ENCODE results near the gene THRB.

THRB gene

DNA sequence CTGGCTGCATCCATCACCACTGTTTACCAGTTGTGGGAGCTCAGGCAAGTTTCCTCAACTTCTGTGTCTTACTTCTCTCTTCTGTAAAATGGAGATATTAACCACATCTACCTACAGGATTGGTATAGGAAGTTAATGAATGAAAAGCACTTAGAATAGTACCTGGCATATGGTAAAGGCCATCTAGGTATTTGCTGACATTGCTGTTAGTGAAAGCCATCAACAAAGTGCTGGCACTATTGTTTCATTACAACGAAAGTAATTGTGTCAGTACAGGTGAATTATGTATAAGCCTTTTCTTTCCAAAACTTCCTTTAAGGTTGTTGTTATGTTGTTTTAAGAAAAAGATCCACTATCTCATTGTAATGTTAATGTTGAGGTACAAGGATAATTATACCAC, 352.5 kb downstream of the THRB start:
- Histone ChIP-seq H3K4me3 (ENCODE audit: low read length) (no peak overlapping the region), H3K27me3 (ENCODE audit: insufficient read depth, low read length) (no peaks in the 10 kb centered on the region), H3K4me1 (ENCODE audit: insufficient read depth, low read length) (no peaks in the 10 kb centered on the region)

DNA sequence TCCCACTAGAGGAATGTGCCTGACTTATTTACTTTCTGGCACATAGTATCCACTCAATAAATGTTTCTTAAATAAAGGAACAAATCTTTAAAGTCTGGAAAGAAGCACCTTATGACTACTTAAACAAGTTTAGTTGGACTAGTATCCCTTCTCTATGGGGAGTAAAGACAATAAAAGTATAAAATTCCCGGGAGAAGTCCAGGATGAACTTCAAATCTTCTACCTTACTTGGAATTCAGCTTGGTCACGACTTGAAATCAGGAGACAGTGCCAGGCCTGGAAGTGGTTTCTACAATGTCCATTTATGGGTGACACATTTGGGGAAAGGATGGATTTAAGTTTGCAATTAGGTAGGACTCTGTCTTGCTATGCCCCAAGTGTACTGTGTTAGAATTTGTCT, 353.1 kb downstream of the THRB start:
- Histone ChIP-seq H3K4me1 (ENCODE audit: insufficient read depth, low read length) (no peaks in the 10 kb centered on the region), H3K36me3 (ENCODE audit: insufficient read depth, low read length) (no peaks in the 10 kb centered on the region), H3K4me3 (ENCODE audit: low read length) (no peak overlapping the region), H3K27me3 (ENCODE audit: insufficient read depth, low read length) (no peaks in the 10 kb centered on the region), H3K9me3 (ENCODE audit: low read length) (no peaks in the 10 kb centered on the region), H2AFZ (ENCODE audit: low read depth, low read length) (no peak overlapping the region)

More for the DNA sequence above, 352.5 kb downstream of the THRB start:
- Histone ChIP-seq H2AFZ (ENCODE audit: low read depth, low read length) (no peak overlapping the region), H3K9me3 (ENCODE audit: low read length) (no peaks in the 10 kb centered on the region), H3K36me3 (ENCODE audit: insufficient read depth, low read length) (no peaks in the 10 kb centered on the region)

DNA sequence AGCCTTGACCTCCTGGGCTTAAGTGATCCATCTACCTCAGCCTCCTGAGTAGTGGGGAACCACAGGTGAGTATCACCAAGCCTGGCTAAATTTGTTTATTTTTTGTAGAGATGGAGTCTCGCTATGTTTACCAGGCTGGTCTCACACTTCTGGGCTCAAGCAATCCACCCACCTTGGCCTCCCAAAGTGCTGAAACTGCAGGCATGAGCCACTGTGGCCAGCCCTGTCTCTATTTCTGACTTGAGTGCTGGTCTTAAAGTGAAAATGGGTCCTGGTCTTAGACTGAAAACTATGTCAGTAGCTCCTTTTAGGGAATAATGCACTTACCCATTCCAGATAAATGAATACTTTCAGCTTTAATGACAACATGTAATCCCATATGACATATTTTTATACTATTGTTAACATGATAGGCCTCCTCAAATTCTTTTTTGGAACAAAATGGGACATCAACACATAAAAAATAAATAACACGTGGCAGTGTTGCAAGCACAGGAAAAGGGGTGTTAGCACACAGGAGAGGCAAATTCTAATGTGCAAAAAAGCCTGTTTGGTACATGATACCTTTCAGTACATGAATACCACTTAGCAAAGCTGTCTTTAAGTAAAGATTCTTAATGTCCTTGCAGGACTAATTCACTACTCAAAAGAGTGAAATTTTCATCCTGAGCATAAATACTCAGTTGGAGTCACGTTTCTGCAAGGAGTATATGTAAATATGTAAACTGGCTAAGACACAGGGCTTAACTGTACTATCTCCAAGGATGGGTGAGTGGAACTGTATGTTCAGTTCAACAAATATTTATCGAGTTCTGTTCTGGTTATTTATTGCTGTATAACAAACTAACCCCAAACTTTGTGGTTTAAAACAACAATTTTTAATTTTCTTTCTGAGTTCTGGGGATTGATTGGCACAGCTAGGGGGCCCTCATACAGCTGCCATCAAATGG, 354.9 kb downstream of the THRB start:
- no peaks in the 10 kb centered on the region for H3K27me3 ChIP-seq (ENCODE audit: insufficient read depth, low read length)
- H3K9me3 ChIP-seq (ENCODE audit: low read length) = no peaks in the 10 kb centered on the region
- H2AFZ ChIP-seq (ENCODE audit: low read depth, low read length) = no peak overlapping the region
- no peaks in the 10 kb centered on the region for H3K36me3 ChIP-seq (ENCODE audit: insufficient read depth, low read length)
- no peaks in the 10 kb centered on the region for H3K4me1 ChIP-seq (ENCODE audit: insufficient read depth, low read length)
- no peak overlapping the region for H3K4me3 ChIP-seq (ENCODE audit: low read length)

DNA sequence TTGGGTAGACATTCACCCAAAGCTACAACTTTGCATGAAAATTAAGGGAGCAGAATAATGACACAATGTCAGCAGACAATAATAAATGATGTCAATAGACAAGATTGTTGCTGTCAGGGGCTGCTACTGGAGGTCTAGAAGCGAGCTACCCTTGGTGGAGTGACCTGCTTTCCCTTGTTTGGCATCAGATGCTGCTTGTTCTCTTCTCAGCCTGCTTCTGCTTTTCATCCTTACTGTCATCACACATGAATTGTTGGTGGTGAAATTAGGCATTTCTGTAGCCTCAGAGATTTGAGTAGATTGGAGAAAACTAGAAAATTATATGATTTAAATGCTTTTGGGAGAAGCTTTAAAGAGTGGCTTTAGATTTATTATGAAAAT, 355.8 kb downstream of the THRB start:
- H3K4me1 ChIP-seq (ENCODE audit: insufficient read depth, low read length) = no peaks in the 10 kb centered on the region
- H2AFZ ChIP-seq (ENCODE audit: low read depth, low read length) = no peak overlapping the region
- no peak overlapping the region for H3K4me3 ChIP-seq (ENCODE audit: low read length)
- H3K27me3 ChIP-seq (ENCODE audit: insufficient read depth, low read length) = no peaks in the 10 kb centered on the region
- no peaks in the 10 kb centered on the region for H3K9me3 ChIP-seq (ENCODE audit: low read length)
- H3K36me3 ChIP-seq (ENCODE audit: insufficient read depth, low read length) = no peaks in the 10 kb centered on the region

DNA sequence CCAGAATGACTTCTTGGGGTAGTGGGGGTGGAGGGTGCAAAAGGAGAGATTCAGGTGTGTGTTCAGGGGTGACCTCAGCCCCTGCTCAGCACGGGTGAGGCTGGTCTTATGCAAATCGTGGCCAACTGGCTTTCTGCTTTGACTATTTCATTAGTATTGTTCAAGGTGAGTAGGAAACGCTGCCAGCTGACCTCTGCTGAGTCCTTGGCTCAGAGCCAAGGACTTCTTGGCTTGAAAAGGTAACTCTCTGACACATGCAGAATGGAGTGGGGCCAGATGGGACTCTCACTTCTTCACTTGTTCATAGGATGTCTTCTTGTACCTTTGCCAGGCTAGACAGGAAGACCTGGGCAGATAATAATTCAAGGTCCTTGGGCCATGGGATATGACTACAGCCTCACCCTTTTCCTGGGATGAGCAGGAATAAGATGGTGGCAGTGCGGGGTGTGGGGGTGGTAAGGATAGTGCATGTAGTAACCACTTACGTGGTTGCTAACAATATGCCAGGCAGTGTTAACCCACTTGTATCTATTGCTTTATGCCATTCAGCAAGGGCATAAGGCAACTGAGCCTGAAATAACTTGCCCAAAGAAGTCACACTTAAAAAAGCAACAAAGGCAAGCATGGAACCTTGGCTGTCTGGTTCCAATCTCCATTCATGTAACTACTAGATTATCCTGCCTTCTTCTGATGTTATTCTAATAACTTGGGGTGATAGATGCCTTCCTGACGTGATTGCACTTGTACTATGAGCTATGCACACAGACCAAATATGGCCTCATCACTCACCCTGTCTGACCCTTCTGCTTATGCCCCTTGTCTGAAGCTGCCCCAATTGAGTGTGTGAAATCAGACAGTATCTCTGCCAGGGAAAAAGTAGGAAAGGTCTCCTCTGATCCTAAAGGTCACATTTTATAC, 356.4 kb downstream of the THRB start:
- Histone ChIP-seq H3K4me1 (ENCODE audit: insufficient read depth, low read length) (no peaks in the 10 kb centered on the region), H3K27me3 (ENCODE audit: insufficient read depth, low read length) (no peaks in the 10 kb centered on the region)

DNA sequence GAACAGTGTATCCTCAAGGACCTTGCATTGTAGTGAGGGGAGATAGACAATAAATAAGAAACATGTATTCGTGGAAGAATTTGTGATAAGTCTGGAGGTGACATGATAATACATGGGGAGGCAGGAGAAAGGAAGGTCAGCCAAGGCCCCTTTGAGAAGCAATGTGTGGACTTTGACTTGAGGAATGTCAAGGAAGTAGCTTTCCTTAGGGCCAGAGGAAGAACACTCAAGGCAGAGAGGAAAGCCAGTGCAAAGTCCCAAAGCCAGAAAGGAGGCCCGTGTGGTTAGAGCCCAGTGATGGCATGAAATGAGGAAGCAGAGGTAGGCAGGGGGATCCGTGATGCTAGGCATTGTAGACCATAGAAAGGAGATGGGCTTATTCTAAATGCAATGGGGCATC, 357.3 kb downstream of the THRB start:
- no peak overlapping the region for H3K4me3 ChIP-seq (ENCODE audit: low read length)

More for the DNA sequence above, 356.4 kb downstream of the THRB start:
- Histone ChIP-seq H2AFZ (ENCODE audit: low read depth, low read length) (no peak overlapping the region), H3K36me3 (ENCODE audit: insufficient read depth, low read length) (no peaks in the 10 kb centered on the region), H3K9me3 (ENCODE audit: low read length) (no peaks in the 10 kb centered on the region), H3K4me3 (ENCODE audit: low read length) (no peak overlapping the region)

DNA sequence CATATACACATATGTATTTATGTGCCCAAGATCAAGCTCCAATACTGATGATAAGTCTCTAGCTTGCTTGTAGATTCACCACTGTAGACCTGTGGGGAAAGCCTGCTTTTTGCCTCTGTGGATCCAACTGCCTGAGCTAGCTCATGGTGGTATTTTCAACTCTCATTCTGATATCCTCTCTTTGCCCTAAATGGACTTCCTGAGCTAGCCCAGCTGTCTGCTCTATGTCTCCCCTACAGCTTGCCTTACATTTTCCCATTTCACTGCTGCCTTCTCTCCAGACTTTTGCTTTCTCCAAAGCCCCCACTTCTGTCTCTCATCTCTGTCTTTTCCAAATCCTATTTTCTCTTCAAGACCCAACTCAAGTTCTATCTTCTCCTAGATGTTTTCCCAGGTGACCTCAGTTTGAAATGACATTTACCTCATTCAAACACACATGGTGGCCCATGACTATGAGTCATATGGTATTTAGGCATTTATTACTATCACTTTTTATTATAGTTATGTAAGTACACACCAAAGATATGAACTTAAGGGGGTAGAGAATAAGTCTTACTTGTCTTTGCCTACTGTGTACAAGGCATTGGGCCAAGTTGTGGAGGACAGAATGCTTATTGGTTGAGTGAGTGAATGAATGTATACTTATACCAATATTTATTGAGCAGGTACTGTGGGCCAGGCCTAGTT, 357.9 kb downstream of the THRB start:
- no peaks in the 10 kb centered on the region for H3K4me1 ChIP-seq (ENCODE audit: insufficient read depth, low read length)
- no peaks in the 10 kb centered on the region for H3K27me3 ChIP-seq (ENCODE audit: insufficient read depth, low read length)
- no peak overlapping the region for H2AFZ ChIP-seq (ENCODE audit: low read depth, low read length)
- H3K9me3 ChIP-seq (ENCODE audit: low read length) = no peaks in the 10 kb centered on the region
- H3K4me3 ChIP-seq (ENCODE audit: low read length) = no peak overlapping the region
- no peaks in the 10 kb centered on the region for H3K36me3 ChIP-seq (ENCODE audit: insufficient read depth, low read length)

More for the DNA sequence above, 357.3 kb downstream of the THRB start:
- no peaks in the 10 kb centered on the region for H3K9me3 ChIP-seq (ENCODE audit: low read length)
- H3K27me3 ChIP-seq (ENCODE audit: insufficient read depth, low read length) = no peaks in the 10 kb centered on the region
- H3K4me1 ChIP-seq (ENCODE audit: insufficient read depth, low read length) = no peaks in the 10 kb centered on the region
- H2AFZ ChIP-seq (ENCODE audit: low read depth, low read length) = no peak overlapping the region
- no peaks in the 10 kb centered on the region for H3K36me3 ChIP-seq (ENCODE audit: insufficient read depth, low read length)

DNA sequence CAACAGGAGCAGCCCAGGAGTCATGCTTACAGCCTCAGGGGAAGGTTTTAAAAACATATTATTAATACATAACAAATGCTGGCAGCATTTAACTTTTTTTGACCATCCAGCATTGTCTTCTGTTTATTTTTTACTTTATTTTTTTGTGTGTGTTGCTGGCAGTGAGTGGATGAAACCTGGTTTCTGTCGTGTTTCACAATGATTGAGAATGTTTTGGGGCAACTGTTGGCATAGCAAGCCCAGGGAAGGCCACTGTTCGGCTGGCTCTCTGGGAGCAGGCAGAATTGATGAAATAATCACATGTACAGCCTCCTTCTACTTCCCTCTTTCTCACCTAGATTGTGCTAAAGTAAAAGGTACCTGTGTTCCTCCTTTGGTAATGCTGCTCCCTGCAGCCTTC, 359.4 kb downstream of the THRB start:
- H3K27me3 ChIP-seq (ENCODE audit: insufficient read depth, low read length) = no peaks in the 10 kb centered on the region
- no peak overlapping the region for H3K4me3 ChIP-seq (ENCODE audit: low read length)
- H3K36me3 ChIP-seq (ENCODE audit: insufficient read depth, low read length) = no peaks in the 10 kb centered on the region
- no peaks in the 10 kb centered on the region for H3K4me1 ChIP-seq (ENCODE audit: insufficient read depth, low read length)
- H2AFZ ChIP-seq (ENCODE audit: low read depth, low read length) = no peak overlapping the region
- no peaks in the 10 kb centered on the region for H3K9me3 ChIP-seq (ENCODE audit: low read length)

DNA sequence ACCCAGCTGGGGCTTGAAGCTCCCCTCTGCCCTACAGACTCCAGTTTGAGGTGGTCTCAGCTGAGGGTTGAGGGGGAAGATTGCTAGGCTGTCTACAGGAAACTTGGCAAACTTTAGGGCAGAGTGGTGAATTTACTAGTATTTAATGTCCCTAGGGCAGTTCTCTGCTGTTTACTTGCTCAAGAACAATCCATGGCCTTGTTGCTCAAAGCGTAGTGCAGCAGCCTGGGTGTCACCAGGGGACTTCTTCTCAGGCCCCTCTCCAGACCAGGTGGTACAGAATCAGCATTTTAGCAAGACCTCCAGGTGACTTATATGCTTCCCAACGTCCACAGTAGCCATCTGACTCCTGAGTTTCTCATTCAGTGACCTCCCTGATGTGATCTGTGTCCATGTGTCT, 360.7 kb downstream of the THRB start:
- no peak overlapping the region for H3K4me3 ChIP-seq (ENCODE audit: low read length)
- no peaks in the 10 kb centered on the region for H3K27me3 ChIP-seq (ENCODE audit: insufficient read depth, low read length)
- no peaks in the 10 kb centered on the region for H3K9me3 ChIP-seq (ENCODE audit: low read length)
- H2AFZ ChIP-seq (ENCODE audit: low read depth, low read length) = no peak overlapping the region
- H3K4me1 ChIP-seq (ENCODE audit: insufficient read depth, low read length) = no peaks in the 10 kb centered on the region
- no peaks in the 10 kb centered on the region for H3K36me3 ChIP-seq (ENCODE audit: insufficient read depth, low read length)

DNA sequence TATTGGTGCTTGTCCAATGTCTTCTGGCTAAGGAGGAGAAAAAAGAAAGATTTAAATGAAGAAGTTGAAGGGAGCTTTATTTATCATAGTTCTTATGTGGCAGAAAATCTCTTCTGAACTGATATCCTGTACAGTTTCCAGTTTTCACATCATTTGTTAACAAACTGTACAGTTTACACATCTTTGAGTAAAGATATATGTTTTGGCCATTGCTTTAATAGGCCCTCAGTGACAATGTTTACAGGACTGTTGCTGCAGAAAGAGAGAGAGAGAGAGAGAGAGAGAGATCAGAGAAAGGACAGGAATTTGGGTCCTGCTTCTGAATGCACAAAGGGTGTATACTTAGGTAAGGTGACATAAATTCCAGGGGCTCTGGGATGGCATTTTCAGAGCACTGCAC, 361.2 kb downstream of the THRB start:
- Histone ChIP-seq H3K4me3 (ENCODE audit: low read length) (no peak overlapping the region), H3K36me3 (ENCODE audit: insufficient read depth, low read length) (no peaks in the 10 kb centered on the region), H3K4me1 (ENCODE audit: insufficient read depth, low read length) (no peaks in the 10 kb centered on the region), H3K9me3 (ENCODE audit: low read length) (no peaks in the 10 kb centered on the region), H3K27me3 (ENCODE audit: insufficient read depth, low read length) (no peaks in the 10 kb centered on the region), H2AFZ (ENCODE audit: low read depth, low read length) (no peak overlapping the region)

DNA sequence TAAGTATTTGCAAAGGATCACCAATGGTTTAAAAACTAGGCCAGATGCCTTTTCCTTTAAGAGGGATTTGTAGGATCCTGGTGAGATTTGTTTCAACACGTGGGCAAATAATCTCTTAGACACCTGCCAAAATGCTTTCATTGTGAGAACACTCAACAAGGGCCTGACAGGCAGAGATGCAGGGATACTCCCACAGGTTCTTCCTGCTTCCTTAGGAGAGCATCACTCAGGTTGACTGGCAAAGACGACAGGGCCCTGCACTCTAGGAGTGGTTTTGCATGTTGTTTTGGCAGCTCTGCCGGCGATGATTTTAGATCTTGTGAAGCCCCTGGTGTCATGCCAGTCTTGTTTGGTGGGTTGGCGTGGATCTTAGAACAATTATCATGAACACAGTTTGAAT, 365.1 kb downstream of the THRB start:
- H3K27me3 ChIP-seq (ENCODE audit: insufficient read depth, low read length) = no peaks in the 10 kb centered on the region
- H3K9me3 ChIP-seq (ENCODE audit: low read length) = no peaks in the 10 kb centered on the region
- H2AFZ ChIP-seq (ENCODE audit: low read depth, low read length) = no peak overlapping the region
- no peaks in the 10 kb centered on the region for H3K36me3 ChIP-seq (ENCODE audit: insufficient read depth, low read length)
- no peaks in the 10 kb centered on the region for H3K4me1 ChIP-seq (ENCODE audit: insufficient read depth, low read length)
- H3K4me3 ChIP-seq (ENCODE audit: low read length) = no peak overlapping the region

DNA sequence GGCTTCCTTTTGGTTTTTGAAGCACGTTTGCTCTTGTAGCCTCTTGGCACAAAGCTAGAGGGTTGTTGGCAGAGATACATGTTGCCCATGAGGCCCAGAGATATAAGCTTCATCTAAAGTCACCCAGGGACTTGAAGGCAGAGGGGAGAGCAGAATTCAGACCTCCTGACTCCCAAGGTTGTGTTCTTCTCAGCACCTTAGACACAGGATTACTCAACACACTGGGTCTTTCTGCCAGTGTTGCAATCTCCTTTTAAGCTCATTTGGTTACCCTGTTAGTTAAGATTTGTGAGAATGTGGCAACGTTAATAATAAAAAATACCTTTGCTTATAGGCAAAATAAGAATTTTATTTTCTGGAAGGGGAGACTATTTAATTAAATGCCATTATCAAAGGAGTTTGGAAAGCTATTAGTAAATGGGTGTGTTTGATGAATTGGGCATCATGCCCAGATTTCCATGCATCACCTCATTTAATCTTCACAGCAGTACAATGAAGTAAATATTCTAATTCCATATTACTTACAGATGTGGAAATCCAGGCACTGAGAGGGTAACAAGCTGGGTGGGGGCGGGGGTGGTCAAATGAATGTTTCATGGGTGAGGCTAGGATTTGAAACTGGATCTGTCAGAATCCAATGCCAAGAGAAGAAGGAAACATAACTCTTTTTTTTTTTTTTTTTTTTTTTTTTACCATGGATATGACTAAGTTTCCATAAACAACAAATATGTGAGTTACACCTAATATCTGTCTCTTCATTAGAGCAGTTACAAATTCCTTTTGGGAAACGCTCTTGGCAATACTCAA, 366.2 kb downstream of the THRB start:
- no peaks in the 10 kb centered on the region for H3K36me3 ChIP-seq (ENCODE audit: insufficient read depth, low read length)
- H3K27me3 ChIP-seq (ENCODE audit: insufficient read depth, low read length) = no peaks in the 10 kb centered on the region
- no peaks in the 10 kb centered on the region for H3K4me1 ChIP-seq (ENCODE audit: insufficient read depth, low read length)
- H3K9me3 ChIP-seq (ENCODE audit: low read length) = no peaks in the 10 kb centered on the region
- H3K4me3 ChIP-seq (ENCODE audit: low read length) = no peak overlapping the region
- no peak overlapping the region for H2AFZ ChIP-seq (ENCODE audit: low read depth, low read length)

Measured in neuron (in vitro differentiated cells).